Stimulated activated CD8-positive, alpha-beta memory T cell treated with anti-CD3 and anti-CD28 coated beads, Interleukin-4, amount 100 ng/mL, for 4 hours (primary cell): ENCODE data around the gene PLP2.
A peak's percentile ranks its signal among the peaks of the same experiment; 100 is the strongest.
"Not testable (repeated sequence)": the region's sequence is repeated elsewhere in the genome, so short reads cannot be mapped to it uniquely, and the experiment has no call there.

Source experiments
- DNase-seq, 2 donors: peaks; one replicate each; pipeline ENCODE4 v3.0.0-alpha.2; 2020; ENCODE audit warnings: low read depth in 2 of 2, low spot score in 1 of 2

PLP2 gene

GRCh38 chrX:49163555-49164419 lies 7.9 kb upstream of the PLP2 start:
- DNase-seq = peak; percentile 39 to 53

- DNase-seq = no peak
These were observed 6.9 kb upstream of the PLP2 start for GRCh38 chrX:49164589-49165360.

- DNase-seq = peak; percentile 34 to 53
These were observed 5.5 kb upstream of the PLP2 start for GRCh38 chrX:49165901-49166881.

- DNase-seq = peak; percentile 6 to 50
These were observed 4.6 kb upstream of the PLP2 start for GRCh38 chrX:49166914-49167739.

GRCh38 chrX:49167740-49168108 lies 4.0 kb upstream of the PLP2 start:
- DNase-seq = no peak

- DNase-seq = peak; percentile 20 to 49
These were observed 632 bp downstream of the PLP2 start for GRCh38 chrX:49172280-49172780.

- not testable (repeated sequence) for DNase-seq
These were observed 1.8 kb downstream of the PLP2 start for GRCh38 chrX:49173544-49173943.

- no peak for DNase-seq
These were observed 3.0 kb downstream of the PLP2 start for GRCh38 chrX:49174723-49175122.

GRCh38 chrX:49175435-49176274 lies 4.0 kb downstream of the PLP2 start:
- no peak for DNase-seq

GRCh38 chrX:49176421-49177326 lies 5.0 kb downstream of the PLP2 start:
- DNase-seq = no peak

GRCh38 chrX:49177338-49177833 lies 5.7 kb downstream of the PLP2 start:
- no peak for DNase-seq

GRCh38 chrX:49177873-49178480 lies 6.3 kb downstream of the PLP2 start:
- no peak for DNase-seq

GRCh38 chrX:49178537-49178936 lies 6.8 kb downstream of the PLP2 start:
- DNase-seq = no peak

GRCh38 chrX:49179358-49179757 lies 7.7 kb downstream of the PLP2 start:
- DNase-seq = no peak

- no peak for DNase-seq
These were observed 12.1 kb downstream of the PLP2 start for GRCh38 chrX:49183701-49184281.

GRCh38 chrX:49184294-49185281 lies 12.9 kb downstream of the PLP2 start:
- DNase-seq = no peak
